ENCODE measurements around the gene FGFR3. TPM values are rescaled to one million over a fixed set of nuclear protein-coding genes. Genes with fewer than 3 reads are reported as not detected.

FGFR3 gene
- total RNA-seq, 5 donors from 2014 or later (not counting 1 experiment from before 2014, with no cell fraction given): 0.70 to 0.91 (median 0.90) TPM; not detected in 2

GRCh38 chr4:1813231-1813630 lies 20.1 kb downstream of the FGFR3 start:
- peaks cover 25% of the 10 kb centered on the region for H3K36me3 Mint-ChIP-seq
- no peaks in the 10 kb centered on the region for H3K9me3 Mint-ChIP-seq

GRCh38 chr4:1813915-1814314 lies 20.8 kb downstream of the FGFR3 start:
- no peak for DNase-seq
- H3K36me3 ChIP-seq (ENCODE audit: control insufficient read depth in 2 of 2, extremely low read depth in 1 of 2, insufficient read depth in 1 of 2, low read length in 1 of 2): peaks cover 23 to 50% of the 10 kb centered on the region in 2 donors
- Mint-ChIP-seq H3K27me3 (no peaks in the 10 kb centered on the region), H3K4me1 (no peaks in the 10 kb centered on the region), H3K27ac (no peak overlapping the region), H3K36me3 (peaks cover 25% of the 10 kb centered on the region), H3K9me3 (no peaks in the 10 kb centered on the region), H3K4me3 (no peak overlapping the region)
- CTCF ChIA-PET: no interaction called here
- ATAC-seq (replicated peaks in 1 of 4): no peak
- no peak overlapping the region for H3K4me3 ChIP-seq (ENCODE audit: control insufficient read depth in 1 of 2, extremely low read depth in 1 of 2, low read length in 1 of 2)
- peaks cover 0 to 4% of the 10 kb centered on the region in 2 experiments for H3K4me1 ChIP-seq (ENCODE audit: control insufficient read depth in 1 of 2, extremely low read depth in 1 of 2, insufficient read depth in 2 of 2, low read length in 2 of 2)
- no peaks in the 10 kb centered on the region for H3K9me3 ChIP-seq
- POLR2A ChIA-PET: no interaction called here
- no peak overlapping the region for H3K27ac ChIP-seq (ENCODE audit: low read length)
- H3K27me3 ChIP-seq (replicated peaks in 1 of 2; ENCODE audit: control insufficient read depth in 2 of 2, extremely low read depth in 1 of 2, insufficient read depth in 2 of 2, low read length in 1 of 2): no peaks in the 10 kb centered on the region
- 90% methylated on average over 5 of the region's 9 CpGs for WGBS (ENCODE audit: insufficient coverage)

More at GRCh38 chr4:1813231-1813630, 20.1 kb downstream of the FGFR3 start:
- no peak overlapping the region for H3K4me3 ChIP-seq (ENCODE audit: control insufficient read depth in 1 of 2, extremely low read depth in 1 of 2, low read length in 1 of 2)
- POLR2A ChIA-PET: no interaction called here
- no peaks in the 10 kb centered on the region for H3K9me3 ChIP-seq
- no peaks in the 10 kb centered on the region for H3K4me1 Mint-ChIP-seq
- no peaks in the 10 kb centered on the region for H3K27me3 Mint-ChIP-seq
- ATAC-seq (replicated peaks in 1 of 4) (no peak), DNase-seq (no peak)
- peaks cover 22 to 47% of the 10 kb centered on the region in 2 donors for H3K36me3 ChIP-seq (ENCODE audit: control insufficient read depth in 2 of 2, extremely low read depth in 1 of 2, insufficient read depth in 1 of 2, low read length in 1 of 2)
- H3K4me1 ChIP-seq (ENCODE audit: control insufficient read depth in 1 of 2, extremely low read depth in 1 of 2, insufficient read depth in 2 of 2, low read length in 2 of 2): peaks cover 0 to 4% of the 10 kb centered on the region in 2 experiments
- no peak overlapping the region for H3K27ac Mint-ChIP-seq
- H3K27me3 ChIP-seq (replicated peaks in 1 of 2; ENCODE audit: control insufficient read depth in 2 of 2, extremely low read depth in 1 of 2, insufficient read depth in 2 of 2, low read length in 1 of 2): no peaks in the 10 kb centered on the region
- H3K4me3 Mint-ChIP-seq: no peak overlapping the region
- H3K27ac ChIP-seq (ENCODE audit: low read length): no peak overlapping the region
- 95% methylated on average over 9 of the region's 9 CpGs for WGBS (ENCODE audit: insufficient coverage)
- CTCF ChIA-PET: no interaction called here

DNA sequence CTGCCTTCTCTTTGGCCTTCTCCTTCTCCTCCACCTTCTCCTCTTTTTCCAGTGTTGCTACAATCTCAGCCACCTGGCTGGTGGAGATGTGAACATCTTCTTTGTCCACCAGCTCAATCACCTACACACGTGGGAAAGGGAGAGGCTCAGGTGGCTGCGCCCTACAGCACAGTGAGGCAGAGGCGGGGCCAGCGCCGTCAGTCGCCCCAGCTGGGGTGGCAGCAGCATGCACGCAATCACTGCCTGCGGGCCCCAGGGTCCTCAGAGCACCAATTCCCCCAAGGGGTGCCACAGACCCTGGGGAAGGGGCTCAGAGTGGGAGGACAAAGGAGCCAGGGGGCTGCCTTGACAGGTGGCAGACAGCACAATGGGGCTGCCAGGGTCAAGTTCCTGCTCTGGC lies 21.4 kb downstream of the FGFR3 start:
- Mint-ChIP-seq H3K27ac (no peak overlapping the region), H3K27me3 (no peaks in the 10 kb centered on the region)
- 94% methylated on average over 8 of the region's 8 CpGs for WGBS (ENCODE audit: insufficient coverage)

GRCh38 chr4:1815096-1815996 lies 22.3 kb downstream of the FGFR3 start:
- Histone ChIP-seq H3K27ac (ENCODE audit: low read length) (no peak overlapping the region), H3K4me1 (ENCODE audit: control insufficient read depth in 1 of 2, extremely low read depth in 1 of 2, insufficient read depth in 2 of 2, low read length in 2 of 2) (peaks cover 0 to under 1% of the 10 kb centered on the region in 2 experiments), H3K4me3 (ENCODE audit: control insufficient read depth in 1 of 2, extremely low read depth in 1 of 2, low read length in 1 of 2) (no peak overlapping the region), H3K9me3 (no peaks in the 10 kb centered on the region), H3K36me3 (ENCODE audit: control insufficient read depth in 2 of 2, extremely low read depth in 1 of 2, insufficient read depth in 1 of 2, low read length in 1 of 2) (peaks cover 31 to 62% of the 10 kb centered on the region in 2 donors), H3K27me3 (replicated peaks in 1 of 2; ENCODE audit: control insufficient read depth in 2 of 2, extremely low read depth in 1 of 2, insufficient read depth in 2 of 2, low read length in 1 of 2) (no peaks in the 10 kb centered on the region)
- Mint-ChIP-seq H3K9me3 (no peaks in the 10 kb centered on the region), H3K27me3 (no peaks in the 10 kb centered on the region), H3K4me1 (no peaks in the 10 kb centered on the region), H3K4me3 (no peak overlapping the region), H3K27ac (no peak overlapping the region), H3K36me3 (peaks cover 38% of the 10 kb centered on the region)
- no peak for DNase-seq
- WGBS (ENCODE audit: insufficient coverage): 95% methylated on average over 33 of the region's 34 CpGs
- no peak for ATAC-seq (replicated peaks in 1 of 4)
- POLR2A ChIA-PET: interaction anchor here in 1 of 2 donors (0.6 kb wide), 1 partner anchor 79 kb away, joined by 7 read pairs; no protein-coding TSS in a partner anchor
- CTCF ChIA-PET: interaction anchor here in 1 of 2 donors (0.6 kb wide), 1 partner anchor 32 kb away, joined by 3 read pairs; no protein-coding TSS in a partner anchor

More for the DNA sequence above, 21.4 kb downstream of the FGFR3 start:
- Histone ChIP-seq H3K27me3 (replicated peaks in 1 of 2; ENCODE audit: control insufficient read depth in 2 of 2, extremely low read depth in 1 of 2, insufficient read depth in 2 of 2, low read length in 1 of 2) (no peaks in the 10 kb centered on the region), H3K36me3 (ENCODE audit: control insufficient read depth in 2 of 2, extremely low read depth in 1 of 2, insufficient read depth in 1 of 2, low read length in 1 of 2) (peaks cover 29 to 56% of the 10 kb centered on the region in 2 donors), H3K4me3 (ENCODE audit: control insufficient read depth in 1 of 2, extremely low read depth in 1 of 2, low read length in 1 of 2) (no peak overlapping the region), H3K27ac (ENCODE audit: low read length) (no peak overlapping the region), H3K9me3 (no peaks in the 10 kb centered on the region), H3K4me1 (ENCODE audit: control insufficient read depth in 1 of 2, extremely low read depth in 1 of 2, insufficient read depth in 2 of 2, low read length in 2 of 2) (peaks cover 0 to 4% of the 10 kb centered on the region in 2 experiments)
- ChIA-PET CTCF (no interaction called here), POLR2A (interaction anchor here in 1 of 2 donors (0.6 kb wide), 1 partner anchor 78 kb away, joined by 7 read pairs; no protein-coding TSS in a partner anchor)
- H3K4me3 Mint-ChIP-seq: no peak overlapping the region
- DNase-seq: no peak
- H3K36me3 Mint-ChIP-seq: peaks cover 29% of the 10 kb centered on the region
- no peaks in the 10 kb centered on the region for H3K4me1 Mint-ChIP-seq
- H3K9me3 Mint-ChIP-seq: no peaks in the 10 kb centered on the region
- no peak for ATAC-seq (replicated peaks in 1 of 4)

- WGBS (ENCODE audit: insufficient coverage): 97% methylated on average over 20 of the region's 25 CpGs
- POLR2A ChIA-PET: no interaction called here
- Histone ChIP-seq H3K4me1 (ENCODE audit: control insufficient read depth in 1 of 2, extremely low read depth in 1 of 2, insufficient read depth in 2 of 2, low read length in 2 of 2) (no peaks in the 10 kb centered on the region), H3K27me3 (replicated peaks in 1 of 2; ENCODE audit: control insufficient read depth in 2 of 2, extremely low read depth in 1 of 2, insufficient read depth in 2 of 2, low read length in 1 of 2) (no peaks in the 10 kb centered on the region), H3K36me3 (ENCODE audit: control insufficient read depth in 2 of 2, extremely low read depth in 1 of 2, insufficient read depth in 1 of 2, low read length in 1 of 2) (peaks cover 31 to 66% of the 10 kb centered on the region in 2 donors), H3K27ac (ENCODE audit: low read length) (no peak overlapping the region), H3K9me3 (no peaks in the 10 kb centered on the region), H3K4me3 (ENCODE audit: control insufficient read depth in 1 of 2, extremely low read depth in 1 of 2, low read length in 1 of 2) (no peak overlapping the region)
- CTCF ChIA-PET: interaction anchor here in 1 of 2 donors (0.6 kb wide), 1 partner anchor 31 kb away, joined by 3 read pairs; no protein-coding TSS in a partner anchor
- no peaks in the 10 kb centered on the region for H3K27me3 Mint-ChIP-seq
- H3K27ac Mint-ChIP-seq: no peak overlapping the region
- no peaks in the 10 kb centered on the region for H3K4me1 Mint-ChIP-seq
- ATAC-seq (replicated peaks in 1 of 4) (no peak), DNase-seq (no peak)
- no peaks in the 10 kb centered on the region for H3K9me3 Mint-ChIP-seq
- H3K36me3 Mint-ChIP-seq: peaks cover 39% of the 10 kb centered on the region
- no peak overlapping the region for H3K4me3 Mint-ChIP-seq
Observed at GRCh38 chr4:1815997-1816860, 23.1 kb downstream of the FGFR3 start.

DNA sequence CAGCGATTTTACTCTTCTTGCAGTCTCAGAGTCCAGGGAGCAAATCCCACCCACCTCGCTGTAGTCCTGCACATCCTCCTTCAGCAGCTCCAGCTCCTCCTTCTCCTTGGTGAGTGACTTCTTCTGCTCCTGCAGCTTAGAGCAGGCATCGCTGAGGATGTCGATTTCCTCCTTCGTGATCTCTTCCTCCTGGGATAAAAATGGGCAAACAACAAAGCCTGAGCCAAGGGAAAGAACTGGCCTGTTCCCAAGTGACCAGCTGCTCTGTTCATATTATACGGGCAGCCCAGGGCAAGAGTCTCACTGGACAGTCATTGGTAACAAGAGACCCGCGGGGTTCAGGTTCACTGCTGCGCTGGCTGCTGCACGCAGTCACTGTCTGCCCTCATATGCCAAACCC lies 26.2 kb downstream of the FGFR3 start:
- 99% methylated on average over 9 of the region's 10 CpGs for WGBS (ENCODE audit: insufficient coverage)

More for the DNA sequence above, 26.2 kb downstream of the FGFR3 start:
- Histone ChIP-seq H3K4me3 (ENCODE audit: control insufficient read depth in 1 of 2, extremely low read depth in 1 of 2, low read length in 1 of 2) (no peak overlapping the region), H3K27me3 (replicated peaks in 1 of 2; ENCODE audit: control insufficient read depth in 2 of 2, extremely low read depth in 1 of 2, insufficient read depth in 2 of 2, low read length in 1 of 2) (no peaks in the 10 kb centered on the region), H3K9me3 (no peaks in the 10 kb centered on the region), H3K36me3 (ENCODE audit: control insufficient read depth in 2 of 2, extremely low read depth in 1 of 2, insufficient read depth in 1 of 2, low read length in 1 of 2) (peaks cover 36 to 81% of the 10 kb centered on the region in 2 donors), H3K27ac (ENCODE audit: low read length) (no peak overlapping the region), H3K4me1 (ENCODE audit: control insufficient read depth in 1 of 2, extremely low read depth in 1 of 2, insufficient read depth in 2 of 2, low read length in 2 of 2) (no peaks in the 10 kb centered on the region)
- H3K4me1 Mint-ChIP-seq: no peaks in the 10 kb centered on the region
- ATAC-seq (replicated peaks in 1 of 4) (no peak), DNase-seq (no peak)
- H3K27ac Mint-ChIP-seq: no peak overlapping the region
- H3K9me3 Mint-ChIP-seq: no peaks in the 10 kb centered on the region
- no peaks in the 10 kb centered on the region for H3K27me3 Mint-ChIP-seq
- H3K36me3 Mint-ChIP-seq: peaks cover 51% of the 10 kb centered on the region
- no peak overlapping the region for H3K4me3 Mint-ChIP-seq
- ChIA-PET CTCF (no interaction called here), POLR2A (no interaction called here)

All from T-cell (primary cell).